ENCODE results near the gene OTUB2.

- TF ChIP-seq, protein P1, sequence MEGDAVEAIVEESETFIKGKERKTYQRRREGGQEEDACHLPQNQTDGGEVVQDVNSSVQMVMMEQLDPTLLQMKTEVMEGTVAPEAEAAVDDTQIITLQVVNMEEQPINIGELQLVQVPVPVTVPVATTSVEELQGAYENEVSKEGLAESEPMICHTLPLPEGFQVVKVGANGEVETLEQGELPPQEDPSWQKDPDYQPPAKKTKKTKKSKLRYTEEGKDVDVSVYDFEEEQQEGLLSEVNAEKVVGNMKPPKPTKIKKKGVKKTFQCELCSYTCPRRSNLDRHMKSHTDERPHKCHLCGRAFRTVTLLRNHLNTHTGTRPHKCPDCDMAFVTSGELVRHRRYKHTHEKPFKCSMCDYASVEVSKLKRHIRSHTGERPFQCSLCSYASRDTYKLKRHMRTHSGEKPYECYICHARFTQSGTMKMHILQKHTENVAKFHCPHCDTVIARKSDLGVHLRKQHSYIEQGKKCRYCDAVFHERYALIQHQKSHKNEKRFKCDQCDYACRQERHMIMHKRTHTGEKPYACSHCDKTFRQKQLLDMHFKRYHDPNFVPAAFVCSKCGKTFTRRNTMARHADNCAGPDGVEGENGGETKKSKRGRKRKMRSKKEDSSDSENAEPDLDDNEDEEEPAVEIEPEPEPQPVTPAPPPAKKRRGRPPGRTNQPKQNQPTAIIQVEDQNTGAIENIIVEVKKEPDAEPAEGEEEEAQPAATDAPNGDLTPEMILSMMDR (IDR thresholded peaks at IDR 0.05) = no peak
- TF ChIP-seq POLR2A (IDR thresholded peaks at IDR 0.05) (no peak), POLR2AphosphoS5 (IDR thresholded peaks at IDR 0.05; ENCODE audit: insufficient read depth in 1 of 2, low read depth in 1 of 2) (no peak)
Measured at GRCh38 chr14:94045101-94045500, 19.0 kb downstream of the OTUB2 start.

Data from vagina (tissue), 2 donors.